Loucy (cell line): ENCODE data around the gene ENPP1.
"Not testable (repeated sequence)": the region's sequence is repeated elsewhere in the genome, so short reads cannot be mapped to it uniquely, and the experiment has no call there.

ENCODE experiments used
- H2AFZ ChIP-seq: fragments of 200-600 bp; sonication (generic); 2 replicates; pipeline ENCODE4 v1.6.0; 2016; ENCODE audit warnings: antibody characterized with exemption, mild to moderate bottlenecking, low read length, moderate library complexity
- H3F3A ChIP-seq: fragments of 200-600 bp; 2 replicates; pipeline ENCODE4 v1.6.0; 2016; ENCODE audit warnings: antibody characterized with exemption, low read depth, mild to moderate bottlenecking
- H3K27me3 ChIP-seq: fragments of 200-600 bp; sonication (generic); 2 replicates; pipeline ENCODE4 v1.6.1; 2014; ENCODE audit warnings: low read length, mild to moderate bottlenecking; ENCODE audit not compliant: insufficient read depth, poor library complexity, severe bottlenecking
- H3K36me3 ChIP-seq: fragments of 200-600 bp; sonication (generic); 2 replicates; pipeline ENCODE4 v1.6.1; 2016; ENCODE audit warnings: low read length; ENCODE audit not compliant: insufficient read depth
- H3K4me1 ChIP-seq: fragments of 200-600 bp; sonication (generic); 2 replicates; pipeline ENCODE4 v1.5.1; 2014; ENCODE audit warnings: low read length, mild to moderate bottlenecking; ENCODE audit not compliant: insufficient read depth, poor library complexity, severe bottlenecking
- H3K4me2 ChIP-seq: fragments of 200-600 bp; sonication (generic); 2 replicates; pipeline ENCODE4 v1.6.0; 2014; ENCODE audit warnings: antibody characterized with exemption, low read length, low read depth, mild to moderate bottlenecking; ENCODE audit not compliant: poor library complexity, severe bottlenecking
- H3K4me3 ChIP-seq: fragments of 200-600 bp; sonication (generic); 2 replicates; pipeline ENCODE4 v1.5.1; 2014; ENCODE audit warnings: low read length, mild to moderate bottlenecking, mixed read lengths; ENCODE audit not compliant: poor library complexity, severe bottlenecking
- H3K79me2 ChIP-seq: fragments of 200-600 bp; sonication (generic); 2 replicates; pipeline ENCODE4 v1.6.1; 2014; ENCODE audit warnings: low read length; ENCODE audit not compliant: insufficient read depth
- H3K9ac ChIP-seq: fragments of 200-600 bp; sonication (generic); 2 replicates; pipeline ENCODE4 v1.6.0; 2014; ENCODE audit warnings: mild to moderate bottlenecking, low read depth, low read length, moderate library complexity; ENCODE audit not compliant: poor library complexity, severe bottlenecking
- H3K9me2 ChIP-seq: fragments of 200-600 bp; sonication (generic); replicated peaks from 2 replicates; pipeline ENCODE4 v1.6.1; 2016; ENCODE audit warnings: low read depth, low read length, mixed read lengths
- H3K9me3 ChIP-seq: fragments of 200-600 bp; sonication (generic); 2 replicates; pipeline ENCODE4 v1.6.1; 2014; ENCODE audit warnings: mild to moderate bottlenecking, antibody characterized with exemption, low read length, low read depth; ENCODE audit not compliant: insufficient read depth
- H4K20me1 ChIP-seq: fragments of 200-600 bp; sonication (generic); 2 replicates; pipeline ENCODE4 v1.6.0; 2014; ENCODE audit warnings: antibody characterized with exemption, low read length, mild to moderate bottlenecking; ENCODE audit not compliant: insufficient read depth, poor library complexity, severe bottlenecking
- EZH2phosphoT487 ChIP-seq: fragments of 200-600 bp; IDR thresholded peaks from 2 replicates; pipeline ENCODE4 v1.6.1; 2018; ENCODE audit warnings: antibody characterized with exemption, mild to moderate bottlenecking, moderate library complexity, borderline replicate concordance
- TF ChIP-seq, protein P1 (sequence below): fragments of 200-600 bp; sonication (generic); conservative IDR thresholded peaks from 2 replicates; pipeline ENCODE4 v1.5.1; 2014; ENCODE audit warnings: mild to moderate bottlenecking, antibody characterized with exemption, low read length

Gene ENPP1

DNA sequence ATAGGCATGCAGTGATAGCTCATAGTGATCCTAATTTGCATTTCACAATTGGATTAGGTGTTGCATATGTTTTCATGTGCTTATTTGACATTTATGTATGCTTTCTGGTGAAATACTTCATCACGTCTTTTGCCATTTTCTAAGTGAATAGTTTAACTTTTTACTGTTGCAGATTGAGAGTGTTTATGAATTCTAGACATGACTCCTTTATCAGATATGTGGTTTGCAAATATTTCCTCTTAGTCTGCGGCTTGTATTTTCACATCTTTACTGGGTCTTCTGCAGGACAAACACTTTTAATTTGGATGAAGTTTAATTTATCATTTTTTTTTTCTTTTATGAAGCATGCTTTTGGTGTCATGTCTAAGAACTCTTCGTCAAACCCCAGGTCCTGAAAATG lies 104.1 kb downstream of the ENPP1 start:
- Histone ChIP-seq H4K20me1 (no peaks in the 10 kb centered on the region), H3K4me2 (no peak overlapping the region), H3F3A (no peaks in the 10 kb centered on the region), H3K9me2 (no peaks in the 10 kb centered on the region), H3K9ac (no peak overlapping the region), H3K9me3 (no peaks in the 10 kb centered on the region), H3K4me1 (peaks cover 5% of the 10 kb centered on the region), H3K4me3 (no peak overlapping the region), H3K27me3 (peaks cover 80% of the 10 kb centered on the region), H3K79me2 (no peaks in the 10 kb centered on the region), H2AFZ (no peak overlapping the region), H3K36me3 (no peaks in the 10 kb centered on the region)
- TF ChIP-seq, protein P1, sequence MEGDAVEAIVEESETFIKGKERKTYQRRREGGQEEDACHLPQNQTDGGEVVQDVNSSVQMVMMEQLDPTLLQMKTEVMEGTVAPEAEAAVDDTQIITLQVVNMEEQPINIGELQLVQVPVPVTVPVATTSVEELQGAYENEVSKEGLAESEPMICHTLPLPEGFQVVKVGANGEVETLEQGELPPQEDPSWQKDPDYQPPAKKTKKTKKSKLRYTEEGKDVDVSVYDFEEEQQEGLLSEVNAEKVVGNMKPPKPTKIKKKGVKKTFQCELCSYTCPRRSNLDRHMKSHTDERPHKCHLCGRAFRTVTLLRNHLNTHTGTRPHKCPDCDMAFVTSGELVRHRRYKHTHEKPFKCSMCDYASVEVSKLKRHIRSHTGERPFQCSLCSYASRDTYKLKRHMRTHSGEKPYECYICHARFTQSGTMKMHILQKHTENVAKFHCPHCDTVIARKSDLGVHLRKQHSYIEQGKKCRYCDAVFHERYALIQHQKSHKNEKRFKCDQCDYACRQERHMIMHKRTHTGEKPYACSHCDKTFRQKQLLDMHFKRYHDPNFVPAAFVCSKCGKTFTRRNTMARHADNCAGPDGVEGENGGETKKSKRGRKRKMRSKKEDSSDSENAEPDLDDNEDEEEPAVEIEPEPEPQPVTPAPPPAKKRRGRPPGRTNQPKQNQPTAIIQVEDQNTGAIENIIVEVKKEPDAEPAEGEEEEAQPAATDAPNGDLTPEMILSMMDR = no peak
- no peak for TF ChIP-seq EZH2phosphoT487

DNA sequence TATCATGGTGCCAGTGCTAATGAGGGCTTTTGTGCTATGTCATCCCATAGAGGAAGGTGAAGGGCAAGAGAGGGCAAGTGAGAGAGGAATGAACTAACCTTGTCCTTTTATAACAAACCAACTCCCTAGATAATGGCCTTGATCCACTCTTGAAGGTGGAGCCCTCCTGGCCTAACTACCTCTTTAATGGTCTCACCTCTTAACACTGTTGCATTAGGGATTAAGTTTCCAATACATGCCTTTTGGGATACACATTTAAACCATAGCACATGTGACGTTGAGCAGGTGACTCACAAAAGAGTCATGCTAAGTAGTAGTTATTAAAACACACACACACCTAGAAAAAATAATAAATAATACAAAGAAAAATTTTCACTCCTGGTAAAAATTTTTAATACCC lies 106.4 kb downstream of the ENPP1 start:
- H3K9me3 ChIP-seq = no peaks in the 10 kb centered on the region
- no peaks in the 10 kb centered on the region for H4K20me1 ChIP-seq
- no peaks in the 10 kb centered on the region for H3K79me2 ChIP-seq
- peaks cover 67% of the 10 kb centered on the region for H3K27me3 ChIP-seq
- H3F3A ChIP-seq = no peaks in the 10 kb centered on the region
- no peak overlapping the region for H3K9ac ChIP-seq
- H3K4me3 ChIP-seq = no peak overlapping the region
- H3K4me1 ChIP-seq = peaks cover 18% of the 10 kb centered on the region
- H3K36me3 ChIP-seq = no peaks in the 10 kb centered on the region
- H3K4me2 ChIP-seq = no peak overlapping the region
- no peak for TF ChIP-seq EZH2phosphoT487
- TF ChIP-seq, protein P1 = no peak
- no peak overlapping the region for H2AFZ ChIP-seq
- H3K9me2 ChIP-seq = no peaks in the 10 kb centered on the region

DNA sequence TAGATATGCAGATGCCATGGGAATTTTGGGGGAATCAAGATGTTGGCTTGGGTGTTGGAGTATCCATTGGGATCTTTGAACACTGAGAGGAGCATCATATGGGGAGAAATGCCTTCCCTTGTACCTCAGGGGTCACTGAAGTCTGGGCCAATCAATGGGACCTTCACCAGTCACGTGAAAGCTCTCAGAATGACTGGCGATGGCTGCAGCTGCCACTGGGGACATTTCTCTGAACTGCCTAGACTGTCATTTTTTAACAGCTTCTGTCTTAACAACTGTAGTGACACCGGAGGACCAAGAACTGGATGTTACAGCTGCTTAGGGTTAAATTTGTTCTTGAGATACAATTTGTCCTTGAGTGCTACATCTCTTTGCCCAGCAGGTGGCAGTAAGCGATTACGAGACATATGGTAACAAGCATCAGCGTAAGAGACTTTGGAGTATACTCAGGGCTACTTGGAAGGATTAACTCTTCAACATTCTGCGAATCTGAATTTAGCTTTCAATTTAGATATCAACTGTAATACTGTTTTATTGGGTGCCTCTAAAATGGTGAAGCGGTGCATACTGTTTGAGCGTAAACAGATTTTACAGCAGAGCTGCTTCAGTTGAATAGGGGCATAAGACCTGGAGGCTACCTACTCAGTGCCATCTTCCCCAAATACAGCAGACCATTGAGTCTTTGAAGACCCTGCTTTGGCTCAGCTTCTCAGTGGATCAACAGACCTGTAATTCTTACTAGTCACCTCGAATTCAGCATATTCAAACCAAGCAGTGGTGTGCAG lies 107.3 kb downstream of the ENPP1 start:
- Histone ChIP-seq H4K20me1 (no peaks in the 10 kb centered on the region), H3K36me3 (no peaks in the 10 kb centered on the region)

DNA sequence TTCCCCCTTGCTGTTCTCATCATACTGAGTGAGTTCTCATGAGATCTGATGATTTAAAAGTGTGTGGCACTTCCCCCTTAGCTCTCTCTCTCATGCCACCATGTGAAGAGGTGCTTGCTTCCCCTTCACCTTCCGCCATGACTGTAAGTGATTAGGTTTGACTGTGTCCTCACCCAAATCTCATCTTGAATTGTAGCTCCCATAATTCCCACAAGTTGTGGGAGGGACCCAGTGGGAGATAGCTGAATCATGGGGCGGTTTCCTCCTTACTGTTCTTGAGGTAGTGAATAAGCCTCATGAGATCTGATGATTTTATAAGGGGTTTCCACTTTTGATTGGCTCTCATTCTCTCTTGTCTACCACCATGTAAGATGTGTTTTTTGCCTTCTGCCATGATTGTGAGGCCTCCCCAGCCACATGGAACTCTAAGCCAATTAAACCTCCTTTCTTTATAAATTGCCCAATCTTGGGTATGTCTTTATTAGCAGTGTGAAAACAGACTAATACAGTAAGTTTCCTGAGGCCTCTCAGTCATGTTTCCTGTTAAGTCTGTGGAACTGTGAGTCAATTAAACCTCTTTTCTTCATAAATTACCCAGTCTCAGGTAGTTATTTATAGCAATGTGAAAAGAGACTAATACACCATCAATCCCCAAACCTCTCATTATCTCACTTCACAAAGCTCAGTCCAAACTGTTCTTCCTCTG lies 108.4 kb downstream of the ENPP1 start:
- not testable (repeated sequence) for H3K36me3 ChIP-seq, H3K9me3 ChIP-seq, H3K4me3 ChIP-seq, H4K20me1 ChIP-seq, H3K79me2 ChIP-seq, H3K9ac ChIP-seq, H3K9me2 ChIP-seq, H3F3A ChIP-seq, H2AFZ ChIP-seq
- Histone ChIP-seq H3K27me3 (peaks cover 62% of the 10 kb centered on the region), H3K4me1 (peaks cover 18% of the 10 kb centered on the region), H3K4me2 (peak overlapping the region; percentile 61)

More for the DNA sequence above, 107.3 kb downstream of the ENPP1 start:
- TF ChIP-seq, protein P1 = peak; percentile 93
- no peak for TF ChIP-seq EZH2phosphoT487
- Histone ChIP-seq H3K79me2 (no peaks in the 10 kb centered on the region), H3K4me2 (no peak overlapping the region), H3K4me3 (no peak overlapping the region), H3K9ac (no peak overlapping the region), H3K27me3 (peaks cover 67% of the 10 kb centered on the region), H3F3A (no peaks in the 10 kb centered on the region), H3K9me3 (no peaks in the 10 kb centered on the region), H3K4me1 (peaks cover 18% of the 10 kb centered on the region), H3K9me2 (no peaks in the 10 kb centered on the region), H2AFZ (no peak overlapping the region)
